Activated CD4-positive, alpha-beta T cell treated with anti-CD3 and anti-CD28 coated beads, Interleukin-2, amount 50 U/mL, for 48 hours (primary cell): ENCODE data around the gene POU2F3.

Experiments used
- DNase-seq, 2 experiments: peaks; one replicate each; pipeline ENCODE4 v3.0.0-alpha.2; 2020

The POU2F3 gene

DNA sequence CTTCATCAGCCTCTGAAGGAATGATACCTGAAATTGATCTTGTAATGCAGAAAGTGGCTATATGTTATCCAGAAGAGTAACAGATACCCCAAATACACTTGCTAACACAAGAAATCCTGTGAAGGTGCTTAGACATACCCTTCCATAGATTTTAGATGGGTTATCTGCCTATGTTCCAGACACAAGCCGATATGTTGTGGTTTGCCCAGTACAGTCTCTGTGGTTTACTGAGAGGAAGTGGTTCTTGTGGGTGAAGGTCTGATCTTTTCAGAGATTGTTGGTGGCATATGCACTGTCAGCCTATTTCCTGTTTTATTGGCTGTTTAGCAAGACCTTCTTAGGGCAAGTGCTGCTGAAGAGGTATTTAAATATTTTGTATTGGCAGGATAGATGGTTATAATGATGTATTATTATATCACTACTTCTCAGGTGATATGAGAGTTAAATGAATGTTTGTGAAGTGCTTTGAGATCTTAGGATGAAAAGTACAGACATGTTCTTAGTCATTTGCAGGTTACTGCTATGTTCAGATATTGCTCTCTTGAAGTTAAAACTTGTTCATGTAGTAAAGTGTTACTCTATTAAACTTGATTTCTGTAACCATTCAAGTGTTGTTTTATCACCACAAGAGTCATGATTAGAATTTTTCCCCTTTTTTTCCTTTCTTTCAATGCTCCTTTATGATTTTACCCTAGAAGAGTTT is 104.5 kb downstream of the POU2F3 start:
- DNase-seq, result peak in 1 of 2 experiments; percentile 20

DNA sequence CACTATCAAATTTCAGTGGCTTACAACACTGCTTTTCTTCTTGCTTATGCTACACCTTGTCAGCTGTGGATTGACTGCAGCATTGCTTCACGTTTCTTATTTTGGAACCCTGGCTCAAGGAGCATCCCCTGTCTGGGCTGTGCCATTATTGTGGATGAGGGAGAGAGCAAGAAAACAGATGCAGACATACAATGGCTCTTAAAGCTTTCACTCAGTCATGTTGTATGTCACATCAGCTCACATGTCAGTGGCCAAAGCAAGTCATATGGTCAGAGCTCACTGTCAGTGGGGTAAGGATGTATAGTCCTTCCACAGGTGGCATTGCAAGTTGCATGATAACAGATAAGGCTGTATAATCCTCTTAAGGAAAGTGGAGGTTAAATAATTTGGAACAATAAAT is 106.3 kb downstream of the POU2F3 start:
- DNase-seq, result no peak

DNA sequence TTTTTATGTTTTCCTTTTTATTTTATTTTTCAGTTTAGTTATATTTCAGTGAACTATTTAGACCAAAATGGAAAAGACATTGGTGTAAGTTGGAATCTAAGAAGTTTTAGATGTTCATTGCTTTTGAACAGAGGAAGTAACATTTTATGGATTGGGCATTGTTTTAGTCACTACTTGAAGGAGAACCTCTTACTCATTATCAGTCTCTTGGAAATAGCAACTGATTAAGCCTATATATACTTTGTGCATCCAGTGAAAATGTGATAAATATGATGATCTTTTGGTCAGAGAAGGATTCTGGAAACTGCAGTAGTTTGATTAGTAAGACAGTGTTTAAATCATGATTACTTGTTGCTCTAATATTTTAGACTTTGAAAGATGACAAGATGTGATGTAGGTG is 110.7 kb downstream of the POU2F3 start:
- DNase-seq, result no peak

DNA sequence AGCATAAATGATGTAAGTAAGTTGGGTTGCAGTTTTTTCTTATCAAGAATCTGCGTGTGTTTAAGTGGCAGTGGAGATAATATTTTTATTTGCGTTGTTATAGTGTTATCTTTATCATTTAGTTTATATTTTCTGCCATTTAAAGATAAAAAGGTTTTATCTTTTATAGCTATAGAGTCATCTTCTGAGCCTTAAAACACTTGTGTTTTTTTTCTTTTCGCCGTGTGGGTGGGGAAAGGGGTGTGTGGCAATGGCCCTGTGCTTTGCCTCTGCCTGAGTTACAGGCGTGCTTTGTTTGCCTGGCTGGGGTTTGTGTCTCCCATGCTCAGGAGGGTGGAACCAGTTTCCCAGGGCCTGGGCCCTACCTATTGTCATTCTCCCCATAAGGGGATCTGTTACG is 112.5 kb downstream of the POU2F3 start:
- DNase-seq, result no peak

DNA sequence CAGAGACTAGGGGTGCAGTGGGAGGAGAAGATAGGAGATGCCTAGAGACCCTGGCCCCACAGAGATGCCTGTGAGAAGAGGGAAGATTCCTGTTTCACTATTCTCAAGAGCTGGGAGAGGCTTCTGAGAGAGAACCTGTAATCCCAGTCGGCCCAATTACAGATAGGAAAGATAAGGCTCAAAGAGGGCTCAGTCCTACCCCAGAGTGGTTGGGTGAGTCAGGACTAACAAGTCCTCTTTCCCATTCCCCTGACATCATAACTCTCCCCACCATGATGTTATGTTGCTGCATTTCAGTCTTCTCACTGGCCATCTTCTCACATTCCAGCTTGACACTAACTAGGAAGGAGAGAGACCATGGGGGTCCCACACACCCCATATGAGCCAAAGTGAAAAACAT is 114.1 kb downstream of the POU2F3 start:
- no peak for DNase-seq

DNA sequence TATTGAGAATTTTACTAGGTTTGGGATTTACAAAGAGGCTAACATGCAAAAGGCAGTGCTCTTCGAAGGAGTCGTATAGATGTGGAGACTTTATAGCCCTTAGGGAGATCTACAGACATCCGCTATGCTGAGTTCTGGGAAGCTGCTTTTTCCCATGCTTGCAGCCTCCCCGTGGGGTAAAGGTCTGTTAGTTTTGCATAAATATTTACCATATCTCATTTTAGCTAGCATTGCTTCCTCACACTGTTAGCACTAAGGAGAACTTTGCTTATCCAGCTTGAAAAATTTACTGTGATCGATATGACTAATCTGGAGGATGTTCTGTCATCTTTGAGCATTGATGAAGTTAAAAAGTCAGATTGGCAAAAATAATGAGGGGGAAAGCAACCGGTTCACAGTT is 114.8 kb downstream of the POU2F3 start:
- DNase-seq, result no peak

DNA sequence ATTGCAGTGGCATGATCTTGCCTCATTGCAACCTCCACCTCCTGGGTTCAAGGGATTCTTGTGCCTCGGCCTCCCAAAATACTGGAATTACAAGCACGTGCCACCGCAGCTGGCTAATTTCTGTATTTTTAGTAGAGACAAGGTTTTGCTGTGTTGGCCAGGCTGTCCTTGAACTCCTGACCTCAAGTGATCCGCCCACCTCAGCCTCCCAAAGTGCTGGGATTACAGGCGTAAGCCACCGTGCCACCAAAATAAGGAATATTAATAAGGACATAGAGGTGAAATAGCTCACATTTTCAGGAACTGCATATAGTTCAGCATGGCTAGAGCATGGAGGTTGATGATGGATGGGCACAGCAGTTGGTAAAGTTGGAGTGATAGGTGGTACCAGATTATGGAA is 117.7 kb downstream of the POU2F3 start:
- DNase-seq, result no peak

DNA sequence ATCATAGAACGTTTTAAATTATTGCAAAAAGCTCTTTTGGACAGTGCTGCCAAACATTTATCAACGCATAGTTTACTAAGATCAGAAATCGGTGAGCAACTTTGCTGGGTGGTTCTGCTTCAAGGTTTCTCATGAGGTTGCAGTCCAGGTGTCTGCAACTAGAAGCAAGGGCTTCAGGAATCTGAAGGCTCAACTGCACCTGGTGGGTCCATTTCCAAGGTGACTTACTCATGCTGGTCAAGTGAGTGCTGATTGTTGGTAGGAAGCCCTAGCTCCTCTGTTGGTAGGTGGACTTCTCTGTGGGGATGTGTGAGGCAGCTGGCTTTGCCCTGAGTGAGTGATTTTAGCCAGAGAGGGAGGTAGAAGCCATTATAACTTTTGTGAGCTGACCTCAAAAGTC is 118.8 kb downstream of the POU2F3 start:
- no peak for DNase-seq

DNA sequence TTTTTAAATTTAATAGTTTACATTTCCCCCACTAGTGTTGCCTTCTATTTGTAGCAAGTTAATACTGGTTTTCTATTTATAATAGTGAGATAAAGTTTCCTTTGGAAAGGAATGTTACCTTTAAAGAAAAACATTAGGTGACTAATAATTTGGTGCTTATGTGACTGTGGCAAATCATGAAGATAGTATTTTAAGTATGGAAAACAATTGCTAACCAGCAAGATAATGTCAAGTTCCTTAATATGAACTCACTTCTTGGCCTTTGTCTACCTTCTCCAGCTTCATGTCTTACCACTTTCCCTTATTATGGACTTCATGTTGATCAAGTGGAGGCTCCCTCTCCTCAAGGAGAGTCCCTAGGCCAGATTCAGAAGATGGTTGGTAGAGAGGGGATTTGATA is 123.5 kb downstream of the POU2F3 start:
- DNase-seq, result no peak

DNA sequence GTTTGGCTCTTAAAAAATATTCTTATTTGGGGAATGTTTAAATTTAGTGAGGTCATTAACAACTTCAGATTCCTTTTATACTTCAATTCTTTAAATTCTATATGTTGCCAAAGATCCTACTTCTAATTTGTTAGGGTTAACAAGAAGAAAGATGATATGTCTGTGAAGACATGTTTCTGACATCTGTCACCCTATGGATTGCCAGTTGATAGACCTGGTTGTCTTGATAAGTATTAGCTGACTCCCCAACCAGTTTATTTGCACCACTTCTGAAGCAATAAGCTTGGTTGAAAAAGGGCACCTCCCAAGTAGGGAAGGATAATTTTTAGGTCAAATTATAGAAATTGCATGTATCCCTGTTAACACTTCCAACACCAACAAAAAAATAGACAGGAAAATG is 125.6 kb downstream of the POU2F3 start:
- DNase-seq, result no peak
